A204.1 (cell line): ENCODE results near the gene PAFAH1B1.

Source experiments
- FAIRE-seq: peaks from 2 replicates; lab custom pipeline; 2012; peaks lifted over from hg19 to GRCh38; lab: Jason Lieb, UNC

PAFAH1B1 gene

DNA sequence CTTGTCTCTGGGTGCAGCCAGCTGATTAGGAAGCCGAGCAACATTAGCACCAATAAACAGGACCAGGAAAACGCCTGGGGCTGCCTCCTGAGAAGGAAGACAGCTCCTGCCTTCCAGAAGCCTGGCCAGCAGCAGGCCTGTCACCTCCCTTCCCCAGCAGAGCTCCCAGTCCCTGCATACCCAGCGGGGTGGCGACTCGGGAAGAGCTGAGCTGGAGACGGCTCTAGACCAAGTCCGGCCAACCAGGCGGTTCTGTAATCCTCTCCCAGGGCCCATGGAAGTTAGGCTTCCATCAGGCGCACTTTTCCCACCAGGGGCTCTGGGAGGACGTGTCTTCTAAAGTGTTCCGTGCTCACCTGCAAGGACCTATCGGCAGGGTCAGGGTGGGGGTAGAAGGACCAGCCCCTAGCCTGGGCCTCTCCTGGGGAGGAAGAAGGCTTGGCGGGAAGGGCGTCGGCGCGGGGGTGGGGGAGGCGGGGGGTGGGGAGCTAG is 130.1 kb downstream of the PAFAH1B1 start:
- no peak for FAIRE-seq

DNA sequence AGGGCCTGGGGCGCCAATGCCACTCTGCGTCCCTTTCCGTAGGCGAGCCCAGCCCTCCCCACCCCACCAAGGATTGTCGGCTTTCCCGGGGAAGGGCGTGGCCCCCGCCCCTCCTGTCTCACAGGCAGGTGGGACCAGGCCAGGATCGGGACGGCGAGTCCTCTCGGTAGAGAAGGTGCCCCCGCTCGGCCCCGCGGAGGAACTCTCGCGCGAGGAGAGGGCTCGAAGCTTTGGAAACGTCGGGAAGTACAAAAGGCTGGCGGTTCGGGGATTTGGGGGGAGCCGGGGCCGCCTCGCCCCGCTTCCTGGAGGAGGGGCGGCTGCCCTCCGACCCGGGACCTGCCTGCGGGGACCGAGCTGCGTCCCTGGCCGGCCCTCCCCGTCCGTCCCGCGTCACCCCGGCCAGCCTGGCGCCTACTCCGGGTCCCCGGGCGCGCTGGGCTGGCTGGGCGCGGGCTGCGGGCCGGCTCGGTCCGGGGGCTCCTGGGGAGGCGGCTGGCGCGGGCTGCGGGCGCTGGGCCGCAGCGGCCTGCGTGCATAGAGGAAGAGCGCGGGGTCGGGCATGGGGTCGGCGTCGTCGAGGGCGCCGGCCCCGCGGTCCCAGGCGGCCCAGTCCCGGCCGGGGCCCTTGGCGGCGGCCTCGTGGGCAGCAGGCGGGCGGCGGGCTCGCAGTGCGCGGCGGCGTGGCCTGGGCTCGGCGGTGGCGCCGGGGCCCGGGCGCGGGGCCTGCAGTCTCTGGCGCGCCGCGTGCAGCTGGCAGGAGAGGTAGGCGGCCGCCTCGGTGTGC is 130.7 kb downstream of the PAFAH1B1 start:
- FAIRE-seq, result no peak

DNA sequence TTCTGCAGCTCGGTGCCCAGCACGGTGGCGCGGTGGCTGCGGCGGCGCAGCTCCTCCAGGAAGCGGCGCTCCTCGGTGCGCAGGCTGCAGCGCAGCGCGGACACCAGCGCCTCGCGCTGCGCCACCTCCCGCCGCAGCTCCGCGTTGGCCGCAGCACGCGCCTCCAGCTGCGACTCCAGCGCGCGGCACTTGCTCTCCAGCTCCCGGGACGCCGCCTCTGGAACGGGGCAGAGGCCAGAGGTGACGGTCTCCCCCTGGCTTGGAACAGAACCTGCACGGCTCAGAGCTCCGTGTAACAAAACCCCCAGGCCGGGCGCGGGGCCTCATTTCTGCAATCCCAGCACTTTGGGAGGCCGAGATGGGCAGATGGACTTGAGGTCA is 131.3 kb downstream of the PAFAH1B1 start:
- no peak for FAIRE-seq

DNA sequence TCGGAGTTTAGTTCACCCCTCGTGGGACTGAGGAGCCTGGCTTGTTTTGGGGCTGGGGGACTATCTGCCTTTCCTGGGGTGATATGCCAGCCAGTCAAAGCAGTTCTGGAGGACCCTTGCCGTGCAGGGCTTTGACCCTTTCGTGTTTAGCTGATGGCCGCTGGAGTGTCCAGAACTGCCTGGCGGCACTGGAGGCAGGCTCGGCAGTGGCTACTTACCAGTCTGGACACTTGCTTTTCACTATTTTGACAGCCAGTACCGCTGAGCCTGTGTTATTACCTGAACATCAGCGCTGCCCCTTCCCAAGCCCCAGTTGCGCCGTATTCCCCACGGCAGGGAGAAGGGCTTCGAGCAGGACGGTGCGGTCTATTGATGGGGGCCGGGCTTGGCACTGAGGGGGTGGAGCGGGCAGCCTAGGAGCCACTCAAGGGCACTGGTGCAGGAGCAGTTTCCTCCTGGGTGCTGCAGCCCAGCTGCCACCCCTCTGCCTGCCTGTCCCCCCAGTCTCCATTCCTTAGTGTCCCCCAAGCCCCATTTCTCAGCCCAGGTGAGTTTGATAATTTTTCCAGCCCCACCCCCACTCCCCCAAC is 137.4 kb downstream of the PAFAH1B1 start:
- no peak for FAIRE-seq

DNA sequence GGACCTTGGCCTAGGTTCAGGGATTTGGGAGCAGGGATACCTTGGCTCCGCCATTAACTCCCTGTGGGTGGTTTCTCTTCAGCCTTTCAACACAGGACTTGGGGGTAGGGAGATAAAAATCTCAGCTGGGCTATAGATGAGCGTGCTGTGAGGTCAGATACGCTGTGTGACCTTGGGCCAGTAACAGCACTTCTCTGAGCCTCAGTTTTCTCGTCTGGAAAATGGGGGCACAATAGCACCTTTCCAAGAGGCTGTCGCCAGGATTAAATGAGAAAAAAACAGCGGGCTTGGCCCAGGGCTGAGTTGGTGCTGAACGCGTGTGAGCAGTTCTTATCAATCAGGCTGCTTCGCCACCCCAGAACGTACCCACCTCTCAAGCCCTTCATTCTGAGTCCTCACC is 138.4 kb downstream of the PAFAH1B1 start:
- no peak for FAIRE-seq

DNA sequence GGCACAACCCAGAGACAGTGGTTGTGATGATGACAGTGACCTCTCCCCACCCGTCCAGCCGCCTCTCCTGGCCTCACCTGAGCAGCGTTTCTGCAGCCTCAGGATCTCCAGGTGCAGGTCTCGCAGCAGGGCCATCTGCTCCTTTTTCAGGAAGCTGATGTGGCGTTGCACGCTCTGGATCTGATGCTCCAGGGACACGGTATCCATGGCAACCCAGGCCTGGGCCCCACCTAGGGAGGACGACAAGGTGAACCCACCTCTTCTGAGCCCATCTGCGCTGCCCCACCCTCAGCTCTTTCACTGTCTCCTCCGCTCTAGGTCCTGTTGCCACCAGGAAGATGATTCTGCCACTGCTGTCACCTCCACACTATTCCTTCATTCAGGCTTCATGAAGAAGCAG is 141.5 kb downstream of the PAFAH1B1 start:
- FAIRE-seq, result no peak
